SK-N-SH treated with all-trans-retinoic acid at 6 μM for 48 hours (cell line): ENCODE results near the gene CEP120.
"Not testable (repeated sequence)": the region's sequence is repeated elsewhere in the genome, so short reads cannot be mapped to it uniquely, and the experiment has no call there.

Experiments used
- ATAC-seq: fragments of 200-7000 bp; cut with Tn5 transposase; 3 replicates; pipeline ENCODE4 v1.9.1; 2020; ENCODE audit warnings: mild to moderate bottlenecking, moderate library complexity
- ARNTL ChIP-seq: fragments of 450-650 bp; formaldehyde crosslinking; IDR thresholded peaks from 2 replicates; pipeline ENCODE4 v1.5.0; 2020; ENCODE audit warnings: low read depth, mild to moderate bottlenecking, moderate library complexity, borderline replicate concordance
- BACH2 ChIP-seq: fragments of 250-450 bp; sonication (Bioruptor Pico); IDR thresholded peaks from 2 replicates; pipeline ENCODE4 v1.9.0; 2021; ENCODE audit warnings: mild to moderate bottlenecking, borderline replicate concordance
- CSDC2 ChIP-seq: fragments of 250-450 bp; sonication (Bioruptor Pico); IDR thresholded peaks from 2 replicates; pipeline ENCODE4 v1.5.0; 2020; ENCODE audit warnings: mild to moderate bottlenecking, moderate library complexity
- ESRRG ChIP-seq: fragments of 250-450 bp; sonication (Bioruptor Pico); IDR thresholded peaks from 2 replicates; pipeline ENCODE4 v1.6.1; 2021; ENCODE audit warnings: mild to moderate bottlenecking
- GLIS3 ChIP-seq: fragments of 250-450 bp; sonication (Bioruptor Pico); IDR thresholded peaks from 2 replicates; pipeline ENCODE4 v1.5.0; 2020; ENCODE audit warnings: mild to moderate bottlenecking, moderate library complexity
- OSR1 ChIP-seq: fragments of 250-450 bp; sonication (Bioruptor Pico); IDR thresholded peaks from 2 replicates; pipeline ENCODE4 v1.8.0; 2022; ENCODE audit warnings: moderate library complexity, mild to moderate bottlenecking, inconsistent platforms
- PPARA ChIP-seq: fragments of 250-450 bp; sonication (Bioruptor Pico); IDR thresholded peaks from 2 replicates; pipeline ENCODE4 v1.5.0; 2020; ENCODE audit warnings: mild to moderate bottlenecking, borderline replicate concordance
- RARB ChIP-seq: fragments of 250-450 bp; sonication (Bioruptor Pico); IDR thresholded peaks from 2 replicates; pipeline ENCODE4 v1.8.0; 2021; ENCODE audit warnings: mild to moderate bottlenecking, moderate library complexity
- SNAI2 ChIP-seq: fragments of 250-450 bp; sonication (Bioruptor Pico); IDR thresholded peaks from 2 replicates; pipeline ENCODE4 v1.5.0; 2020; ENCODE audit warnings: mild to moderate bottlenecking, moderate library complexity
- TCF4 ChIP-seq: fragments of 250-450 bp; sonication (Bioruptor Pico); IDR thresholded peaks from 2 replicates; pipeline ENCODE4 v1.8.0; 2021; ENCODE audit warnings: mild to moderate bottlenecking, moderate library complexity, borderline replicate concordance
- TOX ChIP-seq: fragments of 250-450 bp; sonication (Bioruptor Pico); IDR thresholded peaks from 2 replicates; pipeline ENCODE4 v1.8.0; 2021; ENCODE audit warnings: mild to moderate bottlenecking, moderate library complexity, borderline replicate concordance
- ZFP3 ChIP-seq: fragments of 250-450 bp; sonication (Bioruptor Pico); IDR thresholded peaks from 2 replicates; pipeline ENCODE4 v1.5.0; 2020; ENCODE audit warnings: mild to moderate bottlenecking, moderate library complexity
- ZFP30 ChIP-seq: fragments of 450-650 bp; formaldehyde crosslinking; IDR thresholded peaks from 2 replicates; pipeline ENCODE4 v1.5.0; 2022; ENCODE audit warnings: mild to moderate bottlenecking, moderate library complexity
- ZNF565 ChIP-seq: fragments of 450-650 bp; formaldehyde crosslinking; conservative IDR thresholded peaks from 2 replicates; pipeline ENCODE4 v1.5.0; 2020; ENCODE audit warnings: low read depth, mild to moderate bottlenecking, moderate library complexity
- ZNF70 ChIP-seq: fragments of 450-650 bp; formaldehyde crosslinking; IDR thresholded peaks from 2 replicates; pipeline ENCODE4 v1.5.0; 2020; ENCODE audit warnings: mild to moderate bottlenecking, moderate library complexity
- ZNF8 ChIP-seq: fragments of 450-650 bp; formaldehyde crosslinking; IDR thresholded peaks from 2 replicates; pipeline ENCODE4 v1.5.0; 2020; ENCODE audit warnings: mild to moderate bottlenecking, moderate library complexity
- TF ChIP-seq, protein P1 (sequence below): fragments of 250-450 bp; sonication (Bioruptor Pico); IDR thresholded peaks from 2 replicates; pipeline ENCODE4 v1.5.1; 2021; ENCODE audit warnings: mild to moderate bottlenecking, moderate library complexity
- TF ChIP-seq, protein P2 (sequence below): fragments of 250-450 bp; sonication (Bioruptor Pico); IDR thresholded peaks from 2 replicates; pipeline ENCODE4 v1.5.1; 2020; ENCODE audit warnings: low read depth, mild to moderate bottlenecking, moderate library complexity
- TF ChIP-seq, protein P3 (sequence below): fragments of 250-450 bp; sonication (Bioruptor Pico); IDR thresholded peaks from 2 replicates; pipeline ENCODE4 v1.8.0; 2021; ENCODE audit warnings: low read depth, mild to moderate bottlenecking, moderate library complexity, borderline replicate concordance
- TF ChIP-seq, protein P4 (sequence below): fragments of 250-450 bp; sonication (Bioruptor Pico); IDR thresholded peaks from 2 replicates; pipeline ENCODE4 v1.8.0; 2020; ENCODE audit warnings: mild to moderate bottlenecking, moderate library complexity, borderline replicate concordance

Gene CEP120

DNA sequence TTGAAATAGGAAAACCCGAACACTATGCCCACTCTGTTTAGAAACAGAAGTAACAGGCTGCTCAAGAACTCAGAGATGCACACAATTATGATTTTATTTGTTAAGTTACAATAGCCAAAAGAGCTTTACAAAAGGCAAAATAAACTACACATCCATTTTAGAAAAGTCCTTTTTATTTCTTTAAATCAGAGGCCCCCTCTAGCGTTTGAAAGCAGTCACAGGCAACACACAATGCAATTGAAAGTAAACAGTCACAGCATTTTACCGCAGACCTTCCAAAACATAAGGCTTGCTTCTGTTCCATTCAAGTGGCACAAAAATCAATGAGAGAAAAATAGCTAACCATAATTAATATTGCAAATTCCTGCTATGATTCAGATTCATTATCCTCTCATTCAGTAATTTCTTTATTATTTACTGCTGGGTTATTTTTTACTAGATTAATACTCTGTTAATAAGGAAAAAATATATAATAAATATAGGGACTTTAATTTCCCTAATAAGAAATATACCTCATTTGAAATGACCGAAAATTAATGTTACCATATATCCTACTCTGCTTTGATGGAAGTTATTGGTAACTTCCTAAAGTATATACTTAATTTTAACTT lies 78.3 kb downstream of the CEP120 start:
- peak; percentile 78; the same call in 2 of the 3 replicates for ATAC-seq
- no peak for TF ChIP-seq TOX (CRISPR knock-in tag)

DNA sequence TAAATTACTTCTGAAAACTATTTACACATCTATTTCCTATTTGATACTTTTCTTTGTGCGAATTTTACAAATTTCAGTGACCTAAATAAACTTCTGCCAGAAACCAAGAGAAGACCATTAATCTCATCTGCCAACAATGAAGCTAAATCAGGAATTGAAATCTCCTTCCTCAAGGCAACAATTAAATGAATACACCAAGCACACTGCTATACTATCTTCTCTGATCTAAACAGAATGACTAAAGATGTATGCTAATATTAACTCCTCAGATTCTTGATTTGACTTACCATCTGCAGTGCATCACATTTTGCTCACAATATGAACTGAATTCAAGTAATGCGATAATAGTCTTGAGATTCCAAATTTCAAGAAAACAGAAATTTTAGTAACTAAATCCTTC lies 82.3 kb downstream of the CEP120 start:
- no peak for ATAC-seq
- TF ChIP-seq PPARA (CRISPR knock-in tag) (no peak), ZNF70 (CRISPR knock-in tag) (no peak), SNAI2 (CRISPR knock-in tag) (no peak), GLIS3 (no peak), ZNF565 (CRISPR knock-in tag) (no peak), TCF4 (CRISPR knock-in tag) (no peak), ESRRG (CRISPR knock-in tag) (no peak), ARNTL (no peak), BACH2 (no peak), TOX (CRISPR knock-in tag) (no peak), OSR1 (no peak), ZFP30 (no peak), ZNF8 (CRISPR knock-in tag) (no peak), ZFP3 (no peak), RARB (no peak)
- TF ChIP-seq, protein P1, sequence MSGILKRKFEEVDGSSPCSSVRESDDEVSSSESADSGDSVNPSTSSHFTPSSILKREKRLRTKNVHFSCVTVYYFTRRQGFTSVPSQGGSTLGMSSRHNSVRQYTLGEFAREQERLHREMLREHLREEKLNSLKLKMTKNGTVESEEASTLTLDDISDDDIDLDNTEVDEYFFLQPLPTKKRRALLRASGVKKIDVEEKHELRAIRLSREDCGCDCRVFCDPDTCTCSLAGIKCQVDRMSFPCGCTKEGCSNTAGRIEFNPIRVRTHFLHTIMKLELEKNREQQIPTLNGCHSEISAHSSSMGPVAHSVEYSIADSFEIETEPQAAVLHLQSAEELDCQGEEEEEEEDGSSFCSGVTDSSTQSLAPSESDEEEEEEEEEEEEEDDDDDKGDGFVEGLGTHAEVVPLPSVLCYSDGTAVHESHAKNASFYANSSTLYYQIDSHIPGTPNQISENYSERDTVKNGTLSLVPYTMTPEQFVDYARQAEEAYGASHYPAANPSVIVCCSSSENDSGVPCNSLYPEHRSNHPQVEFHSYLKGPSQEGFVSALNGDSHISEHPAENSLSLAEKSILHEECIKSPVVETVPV (CRISPR knock-in tag), result no peak
- TF ChIP-seq, protein P2, sequence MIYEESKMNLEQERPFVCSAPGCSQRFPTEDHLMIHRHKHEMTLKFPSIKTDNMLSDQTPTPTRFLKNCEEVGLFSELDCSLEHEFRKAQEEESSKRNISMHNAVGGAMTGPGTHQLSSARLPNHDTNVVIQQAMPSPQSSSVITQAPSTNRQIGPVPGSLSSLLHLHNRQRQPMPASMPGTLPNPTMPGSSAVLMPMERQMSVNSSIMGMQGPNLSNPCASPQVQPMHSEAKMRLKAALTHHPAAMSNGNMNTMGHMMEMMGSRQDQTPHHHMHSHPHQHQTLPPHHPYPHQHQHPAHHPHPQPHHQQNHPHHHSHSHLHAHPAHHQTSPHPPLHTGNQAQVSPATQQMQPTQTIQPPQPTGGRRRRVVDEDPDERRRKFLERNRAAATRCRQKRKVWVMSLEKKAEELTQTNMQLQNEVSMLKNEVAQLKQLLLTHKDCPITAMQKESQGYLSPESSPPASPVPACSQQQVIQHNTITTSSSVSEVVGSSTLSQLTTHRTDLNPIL, result no peak
- TF ChIP-seq, protein P3, sequence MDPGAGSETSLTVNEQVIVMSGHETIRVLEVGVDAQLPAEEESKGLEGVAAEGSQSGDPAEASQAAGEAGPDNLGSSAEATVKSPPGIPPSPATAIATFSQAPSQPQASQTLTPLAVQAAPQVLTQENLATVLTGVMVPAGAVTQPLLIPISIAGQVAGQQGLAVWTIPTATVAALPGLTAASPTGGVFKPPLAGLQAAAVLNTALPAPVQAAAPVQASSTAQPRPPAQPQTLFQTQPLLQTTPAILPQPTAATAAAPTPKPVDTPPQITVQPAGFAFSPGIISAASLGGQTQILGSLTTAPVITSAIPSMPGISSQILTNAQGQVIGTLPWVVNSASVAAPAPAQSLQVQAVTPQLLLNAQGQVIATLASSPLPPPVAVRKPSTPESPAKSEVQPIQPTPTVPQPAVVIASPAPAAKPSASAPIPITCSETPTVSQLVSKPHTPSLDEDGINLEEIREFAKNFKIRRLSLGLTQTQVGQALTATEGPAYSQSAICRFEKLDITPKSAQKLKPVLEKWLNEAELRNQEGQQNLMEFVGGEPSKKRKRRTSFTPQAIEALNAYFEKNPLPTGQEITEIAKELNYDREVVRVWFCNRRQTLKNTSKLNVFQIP (CRISPR knock-in tag), result no peak
- TF ChIP-seq, protein P4, sequence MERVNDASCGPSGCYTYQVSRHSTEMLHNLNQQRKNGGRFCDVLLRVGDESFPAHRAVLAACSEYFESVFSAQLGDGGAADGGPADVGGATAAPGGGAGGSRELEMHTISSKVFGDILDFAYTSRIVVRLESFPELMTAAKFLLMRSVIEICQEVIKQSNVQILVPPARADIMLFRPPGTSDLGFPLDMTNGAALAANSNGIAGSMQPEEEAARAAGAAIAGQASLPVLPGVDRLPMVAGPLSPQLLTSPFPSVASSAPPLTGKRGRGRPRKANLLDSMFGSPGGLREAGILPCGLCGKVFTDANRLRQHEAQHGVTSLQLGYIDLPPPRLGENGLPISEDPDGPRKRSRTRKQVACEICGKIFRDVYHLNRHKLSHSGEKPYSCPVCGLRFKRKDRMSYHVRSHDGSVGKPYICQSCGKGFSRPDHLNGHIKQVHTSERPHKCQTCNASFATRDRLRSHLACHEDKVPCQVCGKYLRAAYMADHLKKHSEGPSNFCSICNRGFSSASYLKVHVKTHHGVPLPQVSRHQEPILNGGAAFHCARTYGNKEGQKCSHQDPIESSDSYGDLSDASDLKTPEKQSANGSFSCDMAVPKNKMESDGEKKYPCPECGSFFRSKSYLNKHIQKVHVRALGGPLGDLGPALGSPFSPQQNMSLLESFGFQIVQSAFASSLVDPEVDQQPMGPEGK, result no peak

DNA sequence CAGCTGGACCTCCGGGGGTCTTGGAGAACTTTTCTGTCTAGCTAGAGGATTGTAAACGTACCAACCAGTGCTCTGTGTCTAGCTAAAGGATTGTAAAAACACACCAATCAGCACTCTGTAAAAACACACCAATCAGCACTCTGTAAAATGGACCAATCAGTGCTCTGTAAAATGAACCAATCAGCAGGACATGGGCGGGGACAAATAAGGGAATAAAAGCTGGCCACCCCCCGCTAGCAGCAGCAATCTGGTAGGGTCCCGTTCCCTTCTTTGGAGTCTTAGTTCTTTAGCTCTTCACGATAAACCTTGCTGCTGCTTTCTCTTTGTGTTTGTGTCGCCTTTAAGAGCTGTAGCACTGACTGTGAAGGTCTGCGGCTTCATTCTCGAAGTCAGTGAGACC lies 114.8 kb downstream of the CEP120 start:
- not testable (repeated sequence) for ATAC-seq

DNA sequence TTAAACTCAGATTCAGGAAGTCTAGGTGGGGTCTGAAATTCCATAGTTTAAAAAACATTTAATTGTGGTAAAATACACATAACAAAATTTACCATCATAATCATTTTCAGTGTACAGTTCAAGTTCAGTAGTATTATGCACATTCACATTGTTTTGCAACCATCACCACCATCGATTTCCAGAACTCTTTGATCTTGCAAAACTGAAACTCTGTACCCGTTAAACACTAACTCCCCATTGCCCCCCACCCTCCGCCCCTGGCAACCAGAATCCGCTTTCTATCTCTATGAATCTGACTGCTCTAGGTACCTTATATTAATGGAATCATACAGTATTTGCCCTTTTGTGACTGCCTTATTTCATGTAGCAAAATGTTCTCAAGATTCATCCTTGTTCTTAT lies 117.5 kb downstream of the CEP120 start:
- TF ChIP-seq CSDC2 (no peak), TCF4 (CRISPR knock-in tag) (no peak), GLIS3 (no peak), ZFP3 (no peak)
- TF ChIP-seq, protein P4, result no peak
- TF ChIP-seq, protein P2, result no peak
- ATAC-seq, result no peak
